HG03460 (cell line): ENCODE data around the gene SFT2D2.

Source experiments
- ATAC-seq: cut with Tn5 transposase; IDR thresholded peaks from one replicate; pipeline ENCODE4 v1.9.1; 2021; ENCODE audit not compliant: unreplicated experiment

Gene SFT2D2

GRCh38 chr1:168221275-168221674 is 4.5 kb upstream of the SFT2D2 start:
- ATAC-seq = no peak

- ATAC-seq = no peak
These were observed 2.5 kb upstream of the SFT2D2 start for GRCh38 chr1:168223261-168223660.

GRCh38 chr1:168223681-168224540 is 1.9 kb upstream of the SFT2D2 start:
- ATAC-seq = no peak

GRCh38 chr1:168224991-168225390 is 813 bp upstream of the SFT2D2 start:
- no peak for ATAC-seq

GRCh38 chr1:168227620-168228019 is 1.8 kb downstream of the SFT2D2 start:
- no peak for ATAC-seq

GRCh38 chr1:168229893-168230292 is 4.1 kb downstream of the SFT2D2 start:
- no peak for ATAC-seq

GRCh38 chr1:168230709-168231108 is 4.9 kb downstream of the SFT2D2 start:
- no peak for ATAC-seq

GRCh38 chr1:168234846-168235547 is 9.2 kb downstream of the SFT2D2 start:
- peak; percentile 89 for ATAC-seq

- ATAC-seq = no peak
These were observed 9.7 kb downstream of the SFT2D2 start for GRCh38 chr1:168235548-168235885.

GRCh38 chr1:168235937-168236336 is 10.1 kb downstream of the SFT2D2 start:
- ATAC-seq = no peak

GRCh38 chr1:168236836-168237611 is 11.2 kb downstream of the SFT2D2 start:
- no peak for ATAC-seq

- ATAC-seq = no peak
These were observed 17.4 kb downstream of the SFT2D2 start for GRCh38 chr1:168243198-168243597.

- ATAC-seq = no peak
These were observed 17.9 kb downstream of the SFT2D2 start for GRCh38 chr1:168243636-168244212.

- no peak for ATAC-seq
These were observed 19.2 kb downstream of the SFT2D2 start for GRCh38 chr1:168245042-168245441.

- ATAC-seq = no peak
These were observed 20.7 kb downstream of the SFT2D2 start for GRCh38 chr1:168246506-168246905.

- no peak for ATAC-seq
These were observed 26.5 kb downstream of the SFT2D2 start for GRCh38 chr1:168252204-168252733.

- no peak for ATAC-seq
These were observed 30.4 kb downstream of the SFT2D2 start for GRCh38 chr1:168256164-168256563.

- ATAC-seq = no peak
These were observed 31.6 kb downstream of the SFT2D2 start for GRCh38 chr1:168257397-168257796.

GRCh38 chr1:168259567-168259966 is 33.8 kb downstream of the SFT2D2 start:
- no peak for ATAC-seq

GRCh38 chr1:168260393-168260792 is 34.6 kb downstream of the SFT2D2 start:
- no peak for ATAC-seq

GRCh38 chr1:168261390-168261789 is 35.6 kb downstream of the SFT2D2 start:
- ATAC-seq = no peak
